Measurements from ENCODE around the gene GYG2.

The GYG2 gene

DNA sequence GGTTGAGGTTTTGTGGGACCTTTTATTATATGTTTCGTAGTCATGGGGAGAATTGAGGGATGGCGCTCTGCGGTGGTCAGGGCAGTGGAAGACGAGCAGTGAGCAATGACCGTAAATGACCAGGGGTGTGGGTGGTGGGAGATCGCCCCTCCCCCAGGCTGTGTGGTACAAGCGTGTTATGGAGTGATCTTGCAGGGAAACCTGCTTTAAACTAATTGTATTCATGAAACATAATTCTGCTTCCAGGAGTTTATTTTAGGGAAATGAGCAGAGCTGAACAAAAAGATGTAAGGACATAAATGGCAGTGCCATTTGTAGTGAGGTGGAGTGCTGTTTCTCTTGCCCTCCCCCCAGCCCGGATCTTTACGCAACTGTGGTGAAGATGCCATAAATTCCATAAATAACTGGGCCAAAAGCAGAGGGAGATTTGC is 20.2 kb downstream of the GYG2 start:
- POLR2A ChIA-PET: no interaction called here
- Histone ChIP-seq H3K36me3 (ENCODE audit: control insufficient read depth in 4 of 4, insufficient read depth in 4 of 4, low read length in 3 of 4) (no peaks in the 10 kb centered on the region), H3K4me1 (ENCODE audit: control extremely low read depth in 1 of 4, control insufficient read depth in 4 of 4, insufficient read depth in 4 of 4, low read length in 3 of 4) (no peaks in the 10 kb centered on the region), H3K9me3 (ENCODE audit: control extremely low read depth in 1 of 5, control insufficient read depth in 4 of 5, insufficient read depth in 2 of 5, low read depth in 1 of 5, low read length in 4 of 5) (peaks cover 0 to 3% (median 0%) of the 10 kb centered on the region in 5 experiments), H3K4me3 (ENCODE audit: control insufficient read depth in 1 of 7, extremely low read depth in 1 of 7, insufficient read depth in 4 of 7, low read depth in 2 of 7, low read length in 6 of 7) (no peak overlapping the region), H3K27me3 (replicated peaks in 2 of 5; ENCODE audit: control insufficient read depth in 4 of 5, insufficient read depth in 5 of 5, low read length in 4 of 5) (no peaks in the 10 kb centered on the region), H3K27ac (ENCODE audit: insufficient read depth in 1 of 2, low read depth in 1 of 2, low read length in 2 of 2, poor library complexity in 1 of 2, severe bottlenecking in 2 of 2) (no peak overlapping the region)
- DNase-seq: no peak
- 93% methylated on average over 7 of the region's 9 CpGs for WGBS (ENCODE audit: insufficient coverage)
- CTCF ChIA-PET: no interaction called here

DNA sequence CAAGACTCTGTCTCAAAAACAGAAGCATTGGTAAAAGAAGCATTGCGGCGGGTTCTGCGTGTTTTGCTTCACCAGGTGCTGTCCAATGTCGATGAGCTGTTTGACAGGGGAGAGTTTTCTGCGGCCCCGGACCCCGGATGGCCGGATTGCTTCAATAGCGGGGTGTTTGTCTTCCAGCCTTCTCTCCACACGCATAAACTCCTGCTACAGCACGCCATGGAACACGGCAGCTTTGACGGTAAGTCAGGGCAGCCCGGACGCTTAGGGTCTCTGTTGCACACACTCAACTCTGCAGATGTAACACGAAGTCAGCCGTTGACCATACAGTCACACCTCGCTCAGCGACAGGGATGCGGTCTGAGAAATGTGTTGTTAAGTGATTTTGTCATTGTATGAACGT is 26.2 kb downstream of the GYG2 start:
- DNase-seq: no peak
- no peaks in the 10 kb centered on the region for H3K4me1 ChIP-seq (ENCODE audit: control extremely low read depth in 1 of 4, control insufficient read depth in 4 of 4, insufficient read depth in 4 of 4, low read length in 3 of 4)
- peaks cover 0 to 2% (median 0%) of the 10 kb centered on the region in 4 experiments for H3K36me3 ChIP-seq (ENCODE audit: control insufficient read depth in 4 of 4, insufficient read depth in 4 of 4, low read length in 3 of 4)
- no peak overlapping the region for H3K27ac ChIP-seq (ENCODE audit: insufficient read depth in 1 of 2, low read depth in 1 of 2, low read length in 2 of 2, poor library complexity in 1 of 2, severe bottlenecking in 2 of 2)
- ChIA-PET CTCF (no interaction called here), POLR2A (no interaction called here)
- H3K9me3 ChIP-seq (ENCODE audit: control extremely low read depth in 1 of 5, control insufficient read depth in 4 of 5, insufficient read depth in 2 of 5, low read depth in 1 of 5, low read length in 4 of 5): peaks cover 0 to 3% (median 0%) of the 10 kb centered on the region in 5 experiments
- 97% methylated on average over 20 of the region's 21 CpGs for WGBS (ENCODE audit: insufficient coverage)
- H3K27me3 ChIP-seq (replicated peaks in 2 of 5; ENCODE audit: control insufficient read depth in 4 of 5, insufficient read depth in 5 of 5, low read length in 4 of 5): no peaks in the 10 kb centered on the region
- no peak overlapping the region for H3K4me3 ChIP-seq (ENCODE audit: control insufficient read depth in 1 of 7, extremely low read depth in 1 of 7, insufficient read depth in 4 of 7, low read depth in 2 of 7, low read length in 6 of 7)

DNA sequence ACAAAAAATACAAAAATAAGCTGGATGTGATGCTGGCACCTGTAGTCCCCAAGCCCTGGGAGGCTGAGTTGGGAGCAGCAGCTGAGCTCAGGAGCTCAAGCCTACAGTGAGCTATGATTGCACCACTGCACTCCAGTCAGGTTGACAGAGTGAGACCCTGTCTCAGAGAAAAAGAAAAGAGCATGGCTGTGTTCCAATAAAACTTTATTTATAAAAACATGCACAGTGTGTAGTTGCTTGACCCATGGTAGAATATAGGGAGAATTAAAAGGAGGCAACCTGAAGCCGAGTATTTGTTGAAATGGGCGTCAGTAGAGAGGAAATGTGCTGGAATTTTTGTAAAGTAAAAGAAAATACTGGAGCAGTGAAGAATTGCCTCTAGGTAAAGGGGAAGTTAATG is 27.0 kb downstream of the GYG2 start:
- no peak overlapping the region for H3K4me3 ChIP-seq (ENCODE audit: control insufficient read depth in 1 of 7, extremely low read depth in 1 of 7, insufficient read depth in 4 of 7, low read depth in 2 of 7, low read length in 6 of 7)
- ChIA-PET POLR2A (no interaction called here), CTCF (no interaction called here)
- H3K27ac ChIP-seq (ENCODE audit: insufficient read depth in 1 of 2, low read depth in 1 of 2, low read length in 2 of 2, poor library complexity in 1 of 2, severe bottlenecking in 2 of 2): no peak overlapping the region
- H3K4me1 ChIP-seq (ENCODE audit: control extremely low read depth in 1 of 4, control insufficient read depth in 4 of 4, insufficient read depth in 4 of 4, low read length in 3 of 4): no peaks in the 10 kb centered on the region
- DNase-seq: no peak
- H3K9me3 ChIP-seq (ENCODE audit: control extremely low read depth in 1 of 5, control insufficient read depth in 4 of 5, insufficient read depth in 2 of 5, low read depth in 1 of 5, low read length in 4 of 5): peaks cover 0 to 3% (median 0%) of the 10 kb centered on the region in 5 experiments
- H3K36me3 ChIP-seq (ENCODE audit: control insufficient read depth in 4 of 4, insufficient read depth in 4 of 4, low read length in 3 of 4): peaks cover 0 to 2% (median 0%) of the 10 kb centered on the region in 4 experiments
- no peaks in the 10 kb centered on the region for H3K27me3 ChIP-seq (replicated peaks in 2 of 5; ENCODE audit: control insufficient read depth in 4 of 5, insufficient read depth in 5 of 5, low read length in 4 of 5)
- 94% methylated on average over 2 of the region's 2 CpGs for WGBS (ENCODE audit: insufficient coverage)

- H3K27me3 ChIP-seq (replicated peaks in 2 of 5; ENCODE audit: control insufficient read depth in 4 of 5, insufficient read depth in 5 of 5, low read length in 4 of 5): no peaks in the 10 kb centered on the region
- no peak overlapping the region for H3K4me3 ChIP-seq (ENCODE audit: control insufficient read depth in 1 of 7, extremely low read depth in 1 of 7, insufficient read depth in 4 of 7, low read depth in 2 of 7, low read length in 6 of 7)
- peaks cover 0 to 3% (median under 1%) of the 10 kb centered on the region in 4 experiments for H3K36me3 ChIP-seq (ENCODE audit: control insufficient read depth in 4 of 4, insufficient read depth in 4 of 4, low read length in 3 of 4)
- CTCF ChIA-PET: no interaction called here
- H3K27ac ChIP-seq (ENCODE audit: insufficient read depth in 1 of 2, low read depth in 1 of 2, low read length in 2 of 2, poor library complexity in 1 of 2, severe bottlenecking in 2 of 2): no peak overlapping the region
- peaks cover 0 to under 1% (median 0%) of the 10 kb centered on the region in 5 experiments for H3K9me3 ChIP-seq (ENCODE audit: control extremely low read depth in 1 of 5, control insufficient read depth in 4 of 5, insufficient read depth in 2 of 5, low read depth in 1 of 5, low read length in 4 of 5)
- no CpG with 5 or more reads among the region's 3 CpGs for WGBS (ENCODE audit: insufficient coverage)
- POLR2A ChIA-PET: no interaction called here
- H3K4me1 ChIP-seq (ENCODE audit: control extremely low read depth in 1 of 4, control insufficient read depth in 4 of 4, insufficient read depth in 4 of 4, low read length in 3 of 4): no peaks in the 10 kb centered on the region
- peak in 2 of 3 donors; percentile 68 to 76 for DNase-seq
These were observed 28.8 kb downstream of the GYG2 start for GRCh38 chrX:2857566-2857965.

DNA sequence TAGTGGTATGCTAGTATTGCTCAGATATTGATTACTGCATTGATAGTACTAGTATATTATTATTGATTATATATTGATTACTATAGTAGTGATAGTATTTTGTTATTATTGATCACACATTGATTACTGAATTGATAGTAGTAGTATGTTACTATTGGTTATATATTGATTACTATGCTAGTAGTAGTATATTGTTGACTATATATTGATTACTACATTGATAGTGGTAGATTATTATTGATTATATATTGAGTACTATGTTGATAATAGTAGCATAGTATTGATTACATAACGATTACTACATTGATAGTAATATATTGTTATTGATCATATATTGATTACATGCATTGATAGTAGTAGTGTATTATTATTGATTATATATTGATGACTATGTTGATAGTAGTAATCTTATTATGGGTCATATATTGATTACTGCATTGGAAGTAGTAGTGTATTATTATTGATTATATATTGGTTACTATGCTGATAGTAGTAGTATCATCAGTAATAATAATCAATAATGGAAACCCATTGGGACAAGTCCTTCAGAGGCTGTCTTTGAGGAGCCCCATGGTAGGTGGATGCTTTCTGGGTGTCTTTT is 30.6 kb downstream of the GYG2 start:
- DNase-seq: no peak
- Histone ChIP-seq H3K27ac (ENCODE audit: insufficient read depth in 1 of 2, low read depth in 1 of 2, low read length in 2 of 2, poor library complexity in 1 of 2, severe bottlenecking in 2 of 2) (no peak overlapping the region), H3K9me3 (ENCODE audit: control extremely low read depth in 1 of 5, control insufficient read depth in 4 of 5, insufficient read depth in 2 of 5, low read depth in 1 of 5, low read length in 4 of 5) (no peaks in the 10 kb centered on the region), H3K27me3 (replicated peaks in 2 of 5; ENCODE audit: control insufficient read depth in 4 of 5, insufficient read depth in 5 of 5, low read length in 4 of 5) (no peaks in the 10 kb centered on the region), H3K4me3 (ENCODE audit: control insufficient read depth in 1 of 7, extremely low read depth in 1 of 7, insufficient read depth in 4 of 7, low read depth in 2 of 7, low read length in 6 of 7) (no peak overlapping the region), H3K36me3 (ENCODE audit: control insufficient read depth in 4 of 4, insufficient read depth in 4 of 4, low read length in 3 of 4) (peaks cover 0 to 3% (median under 1%) of the 10 kb centered on the region in 4 experiments), H3K4me1 (ENCODE audit: control extremely low read depth in 1 of 4, control insufficient read depth in 4 of 4, insufficient read depth in 4 of 4, low read length in 3 of 4) (no peaks in the 10 kb centered on the region)
- WGBS (ENCODE audit: insufficient coverage): no CpG with 5 or more reads among the region's 1 CpG
- ChIA-PET CTCF (no interaction called here), POLR2A (no interaction called here)

DNA sequence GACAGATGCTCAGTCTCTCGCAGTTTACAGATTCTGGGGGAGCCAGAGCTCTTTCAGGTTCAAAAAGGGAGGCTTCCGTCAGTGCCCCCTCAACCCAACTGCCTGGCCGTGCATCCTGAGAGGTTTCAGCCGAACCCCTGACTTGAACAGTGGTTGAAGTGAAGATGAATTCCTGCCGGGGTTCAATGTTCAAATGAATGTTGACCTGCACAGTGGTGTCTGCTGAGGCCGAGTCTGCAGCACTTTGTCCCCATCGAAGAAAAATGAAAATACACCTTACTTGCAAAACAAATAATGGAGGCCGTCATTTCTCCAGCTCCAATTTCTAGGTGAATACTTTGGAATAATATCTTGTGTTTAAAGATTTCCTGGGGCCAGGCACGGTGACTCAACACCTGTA is 33.7 kb downstream of the GYG2 start:
- H3K27ac ChIP-seq (ENCODE audit: insufficient read depth in 1 of 2, low read depth in 1 of 2, low read length in 2 of 2, poor library complexity in 1 of 2, severe bottlenecking in 2 of 2): no peak overlapping the region
- ChIA-PET CTCF (no interaction called here), POLR2A (no interaction called here)
- DNase-seq: no peak
- no peaks in the 10 kb centered on the region for H3K27me3 ChIP-seq (replicated peaks in 2 of 5; ENCODE audit: control insufficient read depth in 4 of 5, insufficient read depth in 5 of 5, low read length in 4 of 5)
- no peak overlapping the region for H3K4me3 ChIP-seq (ENCODE audit: control insufficient read depth in 1 of 7, extremely low read depth in 1 of 7, insufficient read depth in 4 of 7, low read depth in 2 of 7, low read length in 6 of 7)
- WGBS (ENCODE audit: insufficient coverage): 93% methylated on average over 8 of the region's 9 CpGs
- H3K4me1 ChIP-seq (ENCODE audit: control extremely low read depth in 1 of 4, control insufficient read depth in 4 of 4, insufficient read depth in 4 of 4, low read length in 3 of 4): no peaks in the 10 kb centered on the region
- H3K9me3 ChIP-seq (ENCODE audit: control extremely low read depth in 1 of 5, control insufficient read depth in 4 of 5, insufficient read depth in 2 of 5, low read depth in 1 of 5, low read length in 4 of 5): peaks cover 0 to 2% (median 0%) of the 10 kb centered on the region in 5 experiments
- peaks cover 0 to 3% (median 0%) of the 10 kb centered on the region in 4 experiments for H3K36me3 ChIP-seq (ENCODE audit: control insufficient read depth in 4 of 4, insufficient read depth in 4 of 4, low read length in 3 of 4)

GRCh38 chrX:2863646-2864045 is 34.9 kb downstream of the GYG2 start:
- Histone ChIP-seq H3K27me3 (replicated peaks in 2 of 5; ENCODE audit: control insufficient read depth in 4 of 5, insufficient read depth in 5 of 5, low read length in 4 of 5) (no peaks in the 10 kb centered on the region), H3K4me1 (ENCODE audit: control extremely low read depth in 1 of 4, control insufficient read depth in 4 of 4, insufficient read depth in 4 of 4, low read length in 3 of 4) (no peaks in the 10 kb centered on the region), H3K27ac (ENCODE audit: insufficient read depth in 1 of 2, low read depth in 1 of 2, low read length in 2 of 2, poor library complexity in 1 of 2, severe bottlenecking in 2 of 2) (no peak overlapping the region), H3K36me3 (ENCODE audit: control insufficient read depth in 4 of 4, insufficient read depth in 4 of 4, low read length in 3 of 4) (peaks cover 0 to 3% (median 0%) of the 10 kb centered on the region in 4 experiments), H3K9me3 (ENCODE audit: control extremely low read depth in 1 of 5, control insufficient read depth in 4 of 5, insufficient read depth in 2 of 5, low read depth in 1 of 5, low read length in 4 of 5) (peaks cover 0 to 2% (median 0%) of the 10 kb centered on the region in 5 experiments), H3K4me3 (ENCODE audit: control insufficient read depth in 1 of 7, extremely low read depth in 1 of 7, insufficient read depth in 4 of 7, low read depth in 2 of 7, low read length in 6 of 7) (no peak overlapping the region)
- no peak for DNase-seq
- ChIA-PET CTCF (no interaction called here), POLR2A (no interaction called here)
- WGBS (ENCODE audit: insufficient coverage): 100% methylated on average over 6 of the region's 6 CpGs

Data from common myeloid progenitor, CD34-positive (primary cell).